ENCODE results near the gene VAPA.

DNA sequence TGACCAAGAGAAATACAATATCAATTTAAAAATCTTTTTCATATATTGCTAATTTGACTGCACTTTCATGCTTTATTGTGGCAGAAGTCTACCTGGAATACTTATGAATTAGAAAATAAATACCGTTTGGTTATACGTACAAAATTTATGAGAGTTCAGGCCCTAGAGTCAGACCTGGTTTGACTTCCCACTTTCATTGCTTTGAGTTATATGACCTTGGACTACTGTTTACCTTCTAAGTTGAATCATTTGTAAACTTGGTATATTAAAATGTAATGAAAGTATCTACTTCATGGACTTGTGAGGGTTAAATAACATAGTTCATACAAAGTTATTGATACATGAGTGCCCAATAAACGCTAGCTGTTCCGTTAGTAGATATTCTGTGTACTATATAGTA, 12.0 kb downstream of the VAPA start:
- TF ChIP-seq, protein P1, sequence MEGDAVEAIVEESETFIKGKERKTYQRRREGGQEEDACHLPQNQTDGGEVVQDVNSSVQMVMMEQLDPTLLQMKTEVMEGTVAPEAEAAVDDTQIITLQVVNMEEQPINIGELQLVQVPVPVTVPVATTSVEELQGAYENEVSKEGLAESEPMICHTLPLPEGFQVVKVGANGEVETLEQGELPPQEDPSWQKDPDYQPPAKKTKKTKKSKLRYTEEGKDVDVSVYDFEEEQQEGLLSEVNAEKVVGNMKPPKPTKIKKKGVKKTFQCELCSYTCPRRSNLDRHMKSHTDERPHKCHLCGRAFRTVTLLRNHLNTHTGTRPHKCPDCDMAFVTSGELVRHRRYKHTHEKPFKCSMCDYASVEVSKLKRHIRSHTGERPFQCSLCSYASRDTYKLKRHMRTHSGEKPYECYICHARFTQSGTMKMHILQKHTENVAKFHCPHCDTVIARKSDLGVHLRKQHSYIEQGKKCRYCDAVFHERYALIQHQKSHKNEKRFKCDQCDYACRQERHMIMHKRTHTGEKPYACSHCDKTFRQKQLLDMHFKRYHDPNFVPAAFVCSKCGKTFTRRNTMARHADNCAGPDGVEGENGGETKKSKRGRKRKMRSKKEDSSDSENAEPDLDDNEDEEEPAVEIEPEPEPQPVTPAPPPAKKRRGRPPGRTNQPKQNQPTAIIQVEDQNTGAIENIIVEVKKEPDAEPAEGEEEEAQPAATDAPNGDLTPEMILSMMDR (IDR thresholded peaks at IDR 0.05) = no peak
- no peak for TF ChIP-seq POLR2A (IDR thresholded peaks at IDR 0.05)
